ENCODE measurements around the gene TERT. TPM values are rescaled to one million over a fixed set of nuclear protein-coding genes. Genes with fewer than 3 reads are reported as not detected.
A peak's percentile ranks its signal among the peaks of the same experiment; 100 is the strongest.
"Not testable (repeated sequence)": the region's sequence is repeated elsewhere in the genome, so short reads cannot be mapped to it uniquely, and the experiment has no call there.

TERT gene
- total and polyA plus RNA-seq, 2 donors: 1.9 to 3.4 TPM

- peaks cover 14 to 30% of the 10 kb centered on the region in 2 donors for H3K9me3 ChIP-seq (ENCODE audit: control insufficient read depth in 2 of 2, insufficient read depth in 1 of 2, low read length in 1 of 2)
- H3K36me3 ChIP-seq (ENCODE audit: control insufficient read depth in 2 of 2, insufficient read depth in 2 of 2, low read length in 1 of 2): peaks cover 31 to 45% of the 10 kb centered on the region in 2 donors
- H3K4me1 ChIP-seq (ENCODE audit: control insufficient read depth in 2 of 2, insufficient read depth in 2 of 2, low read length in 2 of 2): peaks cover 10 to 19% of the 10 kb centered on the region in 2 donors
- no peak overlapping the region for H3K4me3 ChIP-seq (ENCODE audit: low read length in 2 of 2)
- 96% methylated on average over 20 of the region's 20 CpGs for WGBS
- no peaks in the 10 kb centered on the region for H3K27me3 ChIP-seq (ENCODE audit: control insufficient read depth in 2 of 2, insufficient read depth in 1 of 2, low read length in 1 of 2)
- H3K27ac ChIP-seq (ENCODE audit: low read depth in 1 of 2, low read length in 1 of 2): no peak overlapping the region
- DNase-seq (ENCODE audit: low read depth in 6 of 9, low spot score in 9 of 9): no peak
These were observed 21.1 kb downstream of the TERT start for GRCh38 chr5:1273745-1274144.

- Histone ChIP-seq H3K4me1 (ENCODE audit: control insufficient read depth in 2 of 2, insufficient read depth in 2 of 2, low read length in 2 of 2) (peaks cover 13 to 19% of the 10 kb centered on the region in 2 donors), H3K9me3 (ENCODE audit: control insufficient read depth in 2 of 2, insufficient read depth in 1 of 2, low read length in 1 of 2) (peaks cover 3 to 15% of the 10 kb centered on the region in 2 donors), H3K36me3 (ENCODE audit: control insufficient read depth in 2 of 2, insufficient read depth in 2 of 2, low read length in 1 of 2) (peaks cover 24 to 36% of the 10 kb centered on the region in 2 donors), H3K27ac (ENCODE audit: low read depth in 1 of 2, low read length in 1 of 2) (no peak overlapping the region), H3K27me3 (ENCODE audit: control insufficient read depth in 2 of 2, insufficient read depth in 1 of 2, low read length in 1 of 2) (no peaks in the 10 kb centered on the region), H3K4me3 (ENCODE audit: low read length in 2 of 2) (no peak overlapping the region)
- no peak for DNase-seq (ENCODE audit: low read depth in 6 of 9, low spot score in 9 of 9)
- 98% methylated on average over 21 of the region's 21 CpGs for WGBS
These were observed 22.7 kb downstream of the TERT start for GRCh38 chr5:1272201-1272600.

DNA sequence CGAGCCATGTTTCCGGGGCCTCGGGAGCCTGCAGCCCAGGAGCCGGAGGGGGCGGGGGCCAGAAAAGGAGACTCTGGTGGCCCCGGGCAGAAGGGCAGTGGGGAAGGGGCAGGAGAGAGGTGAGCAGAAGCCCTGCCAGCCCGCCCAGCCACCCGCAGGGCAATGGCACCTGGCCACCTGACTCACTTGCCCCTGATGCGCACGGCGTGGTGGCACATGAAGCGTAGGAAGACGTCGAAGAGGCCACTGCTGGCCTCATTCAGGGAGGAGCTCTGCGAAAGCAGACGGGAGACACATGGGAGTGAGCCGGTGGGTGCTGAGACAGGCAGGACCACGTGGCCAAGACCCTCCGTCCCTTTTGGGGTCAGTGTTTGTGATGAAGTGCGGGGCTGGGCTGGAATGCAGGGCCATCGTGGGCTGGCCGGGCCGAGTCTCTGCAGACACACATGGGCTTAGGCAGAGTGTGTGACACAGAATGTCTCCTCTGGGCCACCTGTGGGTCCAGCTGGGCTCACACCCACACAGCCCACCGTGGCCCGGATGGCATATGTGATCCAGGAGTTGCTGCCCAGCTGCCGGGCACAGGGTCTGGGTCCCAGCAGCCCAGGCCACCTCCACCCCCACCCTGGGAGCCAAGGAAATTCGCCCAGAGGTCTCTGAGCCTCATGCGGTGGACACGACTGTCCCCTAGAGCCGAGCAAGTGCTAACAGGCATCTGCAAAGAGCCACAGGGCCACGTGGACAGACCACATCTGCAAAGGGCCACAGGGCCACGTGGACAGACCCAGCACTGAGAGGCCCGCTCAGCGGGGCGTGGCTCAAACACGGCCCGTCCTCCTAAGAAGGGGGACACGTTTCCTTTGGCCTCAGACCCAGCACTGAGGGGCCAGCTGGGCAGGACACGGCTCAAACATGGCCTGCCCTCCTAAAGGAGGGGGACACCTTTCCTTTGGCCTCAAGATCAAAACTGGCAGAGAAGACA lies 23.6 kb downstream of the TERT start:
- 98% methylated on average over 39 of the region's 39 CpGs for WGBS
- peaks cover 0 to 8% of the 10 kb centered on the region in 2 donors for H3K9me3 ChIP-seq (ENCODE audit: control insufficient read depth in 2 of 2, insufficient read depth in 1 of 2, low read length in 1 of 2)
- DNase-seq (ENCODE audit: low read depth in 6 of 9, low spot score in 9 of 9): no peak
- no peak overlapping the region for H3K4me3 ChIP-seq (ENCODE audit: low read length in 2 of 2)
- H3K4me1 ChIP-seq (ENCODE audit: control insufficient read depth in 2 of 2, insufficient read depth in 2 of 2, low read length in 2 of 2): peaks cover 13 to 19% of the 10 kb centered on the region in 2 donors
- H3K27me3 ChIP-seq (ENCODE audit: control insufficient read depth in 2 of 2, insufficient read depth in 1 of 2, low read length in 1 of 2): no peaks in the 10 kb centered on the region
- peaks cover 27 to 30% of the 10 kb centered on the region in 2 donors for H3K36me3 ChIP-seq (ENCODE audit: control insufficient read depth in 2 of 2, insufficient read depth in 2 of 2, low read length in 1 of 2)
- no peak overlapping the region for H3K27ac ChIP-seq (ENCODE audit: low read depth in 1 of 2, low read length in 1 of 2)

- DNase-seq (ENCODE audit: low read depth in 6 of 9, low spot score in 9 of 9): no peak
- H3K27me3 ChIP-seq (ENCODE audit: control insufficient read depth in 2 of 2, insufficient read depth in 1 of 2, low read length in 1 of 2): no peaks in the 10 kb centered on the region
- no peak overlapping the region for H3K4me3 ChIP-seq (ENCODE audit: low read length in 2 of 2)
- 98% methylated on average over 22 of the region's 22 CpGs for WGBS
- H3K9me3 ChIP-seq (ENCODE audit: control insufficient read depth in 2 of 2, insufficient read depth in 1 of 2, low read length in 1 of 2): peaks cover 0 to 8% of the 10 kb centered on the region in 2 donors
- H3K4me1 ChIP-seq (ENCODE audit: control insufficient read depth in 2 of 2, insufficient read depth in 2 of 2, low read length in 2 of 2): peaks cover 12 to 17% of the 10 kb centered on the region in 2 donors
- H3K36me3 ChIP-seq (ENCODE audit: control insufficient read depth in 2 of 2, insufficient read depth in 2 of 2, low read length in 1 of 2): peaks cover 33 to 37% of the 10 kb centered on the region in 2 donors
- H3K27ac ChIP-seq (ENCODE audit: low read depth in 1 of 2, low read length in 1 of 2): no peak overlapping the region
These were observed 24.4 kb downstream of the TERT start for GRCh38 chr5:1270426-1270825.

DNA sequence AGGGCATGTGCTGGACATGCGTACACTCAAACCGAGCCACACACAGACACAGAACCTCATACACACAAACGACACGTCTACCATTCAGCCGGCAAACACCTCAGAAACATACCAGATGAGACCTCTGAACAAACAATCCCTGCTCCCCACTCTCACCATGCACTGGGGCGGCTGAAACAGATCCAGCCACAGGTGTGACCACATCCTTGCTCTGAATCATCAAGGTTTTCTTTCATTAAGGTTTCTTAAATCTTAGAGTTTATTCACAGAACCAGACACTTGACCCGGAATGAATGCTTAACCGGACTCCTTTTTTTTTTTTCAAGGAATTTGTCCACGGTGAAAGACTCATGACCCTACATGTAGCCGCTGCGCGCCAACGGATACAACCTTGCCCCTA lies 26.2 kb downstream of the TERT start:
- 85% methylated on average over 13 of the region's 13 CpGs for WGBS
- H3K4me1 ChIP-seq (ENCODE audit: control insufficient read depth in 2 of 2, insufficient read depth in 2 of 2, low read length in 2 of 2): peaks cover 0 to 4% of the 10 kb centered on the region in 2 donors
- H3K9me3 ChIP-seq (ENCODE audit: control insufficient read depth in 2 of 2, insufficient read depth in 1 of 2, low read length in 1 of 2): peaks cover 2 to 19% of the 10 kb centered on the region in 2 donors
- no peak overlapping the region for H3K27ac ChIP-seq (ENCODE audit: low read depth in 1 of 2, low read length in 1 of 2)
- peak in 1 of 9 donors; percentile 31 for DNase-seq (ENCODE audit: low read depth in 6 of 9, low spot score in 9 of 9)
- H3K36me3 ChIP-seq (ENCODE audit: control insufficient read depth in 2 of 2, insufficient read depth in 2 of 2, low read length in 1 of 2): peaks cover 35 to 43% of the 10 kb centered on the region in 2 donors
- no peaks in the 10 kb centered on the region for H3K27me3 ChIP-seq (ENCODE audit: control insufficient read depth in 2 of 2, insufficient read depth in 1 of 2, low read length in 1 of 2)
- H3K4me3 ChIP-seq (ENCODE audit: low read length in 2 of 2): no peak overlapping the region

GRCh38 chr5:1268056-1268455 lies 26.8 kb downstream of the TERT start:
- 97% methylated on average over 13 of the region's 13 CpGs for whole genome bisulfite sequencing
- H3K4me3 ChIP-seq (ENCODE audit: low read length in 2 of 2): no peak overlapping the region
- DNase-seq (ENCODE audit: low read depth in 6 of 9, low spot score in 9 of 9): no peak
- no peaks in the 10 kb centered on the region for H3K27me3 ChIP-seq (ENCODE audit: control insufficient read depth in 2 of 2, insufficient read depth in 1 of 2, low read length in 1 of 2)
- peaks cover 3 to 23% of the 10 kb centered on the region in 2 donors for H3K9me3 ChIP-seq (ENCODE audit: control insufficient read depth in 2 of 2, insufficient read depth in 1 of 2, low read length in 1 of 2)
- H3K36me3 ChIP-seq (ENCODE audit: control insufficient read depth in 2 of 2, insufficient read depth in 2 of 2, low read length in 1 of 2): peaks cover 36 to 43% of the 10 kb centered on the region in 2 donors
- peaks cover 0 to 4% of the 10 kb centered on the region in 2 donors for H3K4me1 ChIP-seq (ENCODE audit: control insufficient read depth in 2 of 2, insufficient read depth in 2 of 2, low read length in 2 of 2)
- H3K27ac ChIP-seq (ENCODE audit: low read depth in 1 of 2, low read length in 1 of 2): no peak overlapping the region

GRCh38 chr5:1267464-1267863 lies 27.4 kb downstream of the TERT start:
- H3K4me3 ChIP-seq (ENCODE audit: low read length in 2 of 2); H3K4me1 ChIP-seq (ENCODE audit: control insufficient read depth in 2 of 2, insufficient read depth in 2 of 2, low read length in 2 of 2); DNase-seq (ENCODE audit: low read depth in 6 of 9, low spot score in 9 of 9); H3K27me3 ChIP-seq (ENCODE audit: control insufficient read depth in 2 of 2, insufficient read depth in 1 of 2, low read length in 1 of 2); H3K27ac ChIP-seq (ENCODE audit: low read depth in 1 of 2, low read length in 1 of 2): not testable (repeated sequence)
- peaks cover 5 to 29% of the 10 kb centered on the region in 2 donors for H3K9me3 ChIP-seq (ENCODE audit: control insufficient read depth in 2 of 2, insufficient read depth in 1 of 2, low read length in 1 of 2)
- peaks cover 38 to 49% of the 10 kb centered on the region in 2 donors for H3K36me3 ChIP-seq (ENCODE audit: control insufficient read depth in 2 of 2, insufficient read depth in 2 of 2, low read length in 1 of 2)
- WGBS: 98% methylated on average over 5 of the region's 5 CpGs

- Histone ChIP-seq H3K4me1 (ENCODE audit: control insufficient read depth in 2 of 2, insufficient read depth in 2 of 2, low read length in 2 of 2) (peaks cover 0 to 4% of the 10 kb centered on the region in 2 donors), H3K27me3 (ENCODE audit: control insufficient read depth in 2 of 2, insufficient read depth in 1 of 2, low read length in 1 of 2) (no peaks in the 10 kb centered on the region), H3K4me3 (ENCODE audit: low read length in 2 of 2) (no peak overlapping the region), H3K9me3 (ENCODE audit: control insufficient read depth in 2 of 2, insufficient read depth in 1 of 2, low read length in 1 of 2) (peaks cover 7 to 33% of the 10 kb centered on the region in 2 donors), H3K27ac (ENCODE audit: low read depth in 1 of 2, low read length in 1 of 2) (no peak overlapping the region), H3K36me3 (ENCODE audit: control insufficient read depth in 2 of 2, insufficient read depth in 2 of 2, low read length in 1 of 2) (peaks cover 38 to 50% of the 10 kb centered on the region in 2 donors)
- no peak for DNase-seq (ENCODE audit: low read depth in 6 of 9, low spot score in 9 of 9)
- WGBS: 95% methylated on average over 9 of the region's 9 CpGs
These were observed 28.1 kb downstream of the TERT start for GRCh38 chr5:1266791-1267190.

Data from thymus (tissue), 11 donors.